Measurements from ENCODE around the gene POU3F2. TPM values are rescaled to one million over a fixed set of nuclear protein-coding genes. Genes with fewer than 3 reads are reported as not detected.

POU3F2 gene
- total RNA-seq, 4 donors from 2014 or later, result 0.07 TPM; not detected in 3

DNA sequence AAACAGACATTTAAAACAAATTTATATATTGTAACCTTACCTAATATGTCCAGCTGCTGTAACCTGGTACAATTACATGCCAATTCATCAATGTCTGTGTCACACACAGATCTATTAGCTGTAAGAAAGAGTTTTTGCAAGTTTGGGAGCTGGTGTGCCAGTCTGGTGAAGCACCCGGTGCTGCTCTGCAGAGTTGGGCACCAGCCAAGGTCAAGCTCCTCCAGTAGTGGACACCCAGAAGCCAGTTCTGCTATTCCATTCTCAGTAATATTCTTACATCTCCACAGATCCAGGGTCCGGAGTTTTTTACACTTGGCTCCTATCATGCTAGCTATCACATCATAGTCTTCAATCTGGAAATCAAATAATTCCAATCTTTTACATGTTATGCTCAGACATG is 41.0 kb downstream of the POU3F2 start:
- Histone ChIP-seq H3K27ac (no peak overlapping the region), H3K27me3 (no peaks in the 10 kb centered on the region), H3K9me3 (no peaks in the 10 kb centered on the region), H3K4me3 (no peak overlapping the region), H3K4me1 (no peaks in the 10 kb centered on the region), H3K36me3 (peaks cover 0 to 16% of the 10 kb centered on the region in 2 donors)
- intact Hi-C loops (cut with DNase I; ENCODE audit: low total_unique reads) (no loop called here), in situ Hi-C loops (cut with MboI; ENCODE audit: low sequenced_read_pairs in 4 of 4) (no loop called here)
- ATAC-seq, result no peak
- TF ChIP-seq, protein P1, sequence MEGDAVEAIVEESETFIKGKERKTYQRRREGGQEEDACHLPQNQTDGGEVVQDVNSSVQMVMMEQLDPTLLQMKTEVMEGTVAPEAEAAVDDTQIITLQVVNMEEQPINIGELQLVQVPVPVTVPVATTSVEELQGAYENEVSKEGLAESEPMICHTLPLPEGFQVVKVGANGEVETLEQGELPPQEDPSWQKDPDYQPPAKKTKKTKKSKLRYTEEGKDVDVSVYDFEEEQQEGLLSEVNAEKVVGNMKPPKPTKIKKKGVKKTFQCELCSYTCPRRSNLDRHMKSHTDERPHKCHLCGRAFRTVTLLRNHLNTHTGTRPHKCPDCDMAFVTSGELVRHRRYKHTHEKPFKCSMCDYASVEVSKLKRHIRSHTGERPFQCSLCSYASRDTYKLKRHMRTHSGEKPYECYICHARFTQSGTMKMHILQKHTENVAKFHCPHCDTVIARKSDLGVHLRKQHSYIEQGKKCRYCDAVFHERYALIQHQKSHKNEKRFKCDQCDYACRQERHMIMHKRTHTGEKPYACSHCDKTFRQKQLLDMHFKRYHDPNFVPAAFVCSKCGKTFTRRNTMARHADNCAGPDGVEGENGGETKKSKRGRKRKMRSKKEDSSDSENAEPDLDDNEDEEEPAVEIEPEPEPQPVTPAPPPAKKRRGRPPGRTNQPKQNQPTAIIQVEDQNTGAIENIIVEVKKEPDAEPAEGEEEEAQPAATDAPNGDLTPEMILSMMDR (IDR thresholded peaks at IDR 0.05 in 4 of 5, conservative IDR thresholded peaks at IDR 0.05 in 1 of 5), result no peak
- no peak for TF ChIP-seq POLR2A (IDR thresholded peaks at IDR 0.05)
- DNase-seq, result no peak

DNA sequence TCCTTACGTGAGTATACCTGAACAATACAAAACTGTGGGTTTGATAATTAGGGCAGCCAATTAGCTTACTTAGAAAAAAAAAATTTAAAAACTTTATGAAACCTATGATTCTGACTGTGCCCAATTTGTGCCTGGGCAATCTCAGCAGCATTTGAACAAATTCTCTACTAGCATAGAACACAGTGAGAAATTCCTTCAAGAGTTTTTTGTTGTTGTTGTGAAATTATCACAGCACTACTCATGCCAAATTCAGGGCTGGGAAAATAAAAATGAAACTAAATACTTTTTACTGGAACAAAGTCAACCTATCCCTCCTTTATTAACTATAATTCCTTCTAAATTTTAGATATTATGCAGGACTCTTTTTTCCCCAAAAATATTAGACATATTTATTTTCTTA is 42.9 kb downstream of the POU3F2 start:
- no peak overlapping the region for H3K27ac ChIP-seq
- H3K4me1 ChIP-seq, result no peaks in the 10 kb centered on the region
- no peaks in the 10 kb centered on the region for H3K9me3 ChIP-seq
- no peaks in the 10 kb centered on the region for H3K27me3 ChIP-seq
- no peak for ATAC-seq
- no peak for DNase-seq
- intact Hi-C loops (cut with DNase I; ENCODE audit: low total_unique reads) (no loop called here), in situ Hi-C loops (cut with MboI; ENCODE audit: low sequenced_read_pairs in 4 of 4) (no loop called here)
- peaks cover 0 to 18% of the 10 kb centered on the region in 2 donors for H3K36me3 ChIP-seq
- TF ChIP-seq POLR2A (IDR thresholded peaks at IDR 0.05), result no peak
- TF ChIP-seq, protein P1 (IDR thresholded peaks at IDR 0.05 in 4 of 5, conservative IDR thresholded peaks at IDR 0.05 in 1 of 5), result no peak
- no peak overlapping the region for H3K4me3 ChIP-seq

DNA sequence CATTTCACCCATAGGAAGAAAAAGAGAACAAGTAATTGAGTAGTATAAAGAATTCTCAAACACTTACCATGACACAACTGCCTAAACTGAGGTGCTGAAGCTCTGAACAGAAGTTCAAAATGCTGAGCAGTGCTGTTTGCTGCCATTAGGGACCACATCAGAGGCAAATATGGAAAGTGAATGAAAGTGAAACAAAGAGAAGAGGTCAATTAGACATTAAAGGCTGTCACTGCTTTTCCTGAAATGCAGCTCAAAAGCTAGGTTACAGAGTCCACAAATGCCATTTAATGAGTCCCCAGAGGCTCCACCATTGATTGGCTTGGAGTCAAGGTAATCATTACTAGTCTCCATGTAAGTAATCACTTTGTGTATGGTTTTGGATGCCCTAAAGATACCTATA is 46.1 kb downstream of the POU3F2 start:
- peaks cover 0 to 18% of the 10 kb centered on the region in 2 donors for H3K36me3 ChIP-seq

DNA sequence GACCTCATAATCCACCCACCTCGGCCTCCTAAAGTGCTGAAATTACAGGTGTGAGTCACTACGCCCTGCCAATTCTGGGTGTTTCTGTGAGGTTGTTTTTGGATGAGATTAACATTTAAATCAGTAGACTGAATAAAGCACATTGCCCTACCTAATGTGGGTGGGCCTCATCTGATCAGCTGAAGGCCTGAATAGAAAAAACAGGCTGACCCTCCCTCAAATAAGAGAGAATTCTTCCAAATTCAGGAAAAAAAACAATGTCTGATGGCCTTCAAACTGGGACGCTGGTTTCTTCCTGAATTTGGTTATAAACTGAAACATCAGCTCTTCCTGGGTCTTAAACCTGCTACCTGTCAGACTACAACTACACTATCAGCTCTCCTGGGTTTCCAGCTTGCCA is 51.0 kb downstream of the POU3F2 start:
- H3K36me3 ChIP-seq, result peaks cover 0 to 7% of the 10 kb centered on the region in 2 donors
- no peak for ATAC-seq
- intact Hi-C loops (cut with DNase I; ENCODE audit: low total_unique reads) (no loop called here), in situ Hi-C loops (cut with MboI; ENCODE audit: low sequenced_read_pairs in 4 of 4) (no loop called here)
- no peaks in the 10 kb centered on the region for H3K4me1 ChIP-seq
- no peak overlapping the region for H3K4me3 ChIP-seq
- H3K27ac ChIP-seq, result no peak overlapping the region
- no peak for DNase-seq
- no peaks in the 10 kb centered on the region for H3K9me3 ChIP-seq
- no peaks in the 10 kb centered on the region for H3K27me3 ChIP-seq
- TF ChIP-seq, protein P1 (IDR thresholded peaks at IDR 0.05 in 4 of 5, conservative IDR thresholded peaks at IDR 0.05 in 1 of 5), result no peak
- no peak for TF ChIP-seq POLR2A (IDR thresholded peaks at IDR 0.05)

More for the DNA sequence above, 46.1 kb downstream of the POU3F2 start:
- no peak overlapping the region for H3K4me3 ChIP-seq
- ATAC-seq (no peak), DNase-seq (no peak)
- H3K27ac ChIP-seq, result no peak overlapping the region
- in situ Hi-C loops (cut with MboI; ENCODE audit: low sequenced_read_pairs in 4 of 4), result no loop called here
- intact Hi-C loops (cut with DNase I; ENCODE audit: low total_unique reads), result no loop called here
- no peaks in the 10 kb centered on the region for H3K9me3 ChIP-seq
- H3K27me3 ChIP-seq, result no peaks in the 10 kb centered on the region
- TF ChIP-seq, protein P1 (IDR thresholded peaks at IDR 0.05 in 4 of 5, conservative IDR thresholded peaks at IDR 0.05 in 1 of 5), result no peak
- no peak for TF ChIP-seq POLR2A (IDR thresholded peaks at IDR 0.05)
- no peaks in the 10 kb centered on the region for H3K4me1 ChIP-seq

DNA sequence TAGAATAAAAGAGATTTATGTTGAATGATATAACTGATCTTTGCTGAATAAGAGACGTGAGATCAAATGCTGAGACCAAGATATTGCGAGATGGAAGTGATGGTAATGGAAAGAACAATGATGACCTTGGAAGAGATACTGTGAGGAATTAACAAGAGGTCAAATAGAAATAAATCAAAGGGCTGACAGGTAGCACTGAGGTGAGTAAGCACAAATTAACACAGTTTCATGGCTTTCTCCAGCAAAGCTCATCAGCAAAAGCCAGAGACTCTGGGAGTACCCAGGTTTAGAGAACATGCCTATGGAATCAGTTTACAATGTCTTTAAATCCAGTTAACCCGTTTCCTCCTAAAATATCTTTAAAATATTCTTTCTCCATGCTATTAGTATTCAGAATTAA is 53.3 kb downstream of the POU3F2 start:
- no peaks in the 10 kb centered on the region for H3K27me3 ChIP-seq
- H3K4me1 ChIP-seq, result no peaks in the 10 kb centered on the region
- H3K36me3 ChIP-seq, result peaks cover 0 to 4% of the 10 kb centered on the region in 2 donors
- no peak overlapping the region for H3K27ac ChIP-seq
- no peak overlapping the region for H3K4me3 ChIP-seq
- H3K9me3 ChIP-seq, result no peaks in the 10 kb centered on the region
- no peak for DNase-seq
- TF ChIP-seq, protein P1 (IDR thresholded peaks at IDR 0.05 in 4 of 5, conservative IDR thresholded peaks at IDR 0.05 in 1 of 5), result no peak
- no peak for TF ChIP-seq POLR2A (IDR thresholded peaks at IDR 0.05)
- in situ Hi-C loops (cut with MboI; ENCODE audit: low sequenced_read_pairs in 4 of 4) (no loop called here), intact Hi-C loops (cut with DNase I; ENCODE audit: low total_unique reads) (no loop called here)
- ATAC-seq, result no peak

Data from gastrocnemius medialis (tissue), 4 donors.